ENCODE results near the gene ZNF628.

Gene ZNF628

DNA sequence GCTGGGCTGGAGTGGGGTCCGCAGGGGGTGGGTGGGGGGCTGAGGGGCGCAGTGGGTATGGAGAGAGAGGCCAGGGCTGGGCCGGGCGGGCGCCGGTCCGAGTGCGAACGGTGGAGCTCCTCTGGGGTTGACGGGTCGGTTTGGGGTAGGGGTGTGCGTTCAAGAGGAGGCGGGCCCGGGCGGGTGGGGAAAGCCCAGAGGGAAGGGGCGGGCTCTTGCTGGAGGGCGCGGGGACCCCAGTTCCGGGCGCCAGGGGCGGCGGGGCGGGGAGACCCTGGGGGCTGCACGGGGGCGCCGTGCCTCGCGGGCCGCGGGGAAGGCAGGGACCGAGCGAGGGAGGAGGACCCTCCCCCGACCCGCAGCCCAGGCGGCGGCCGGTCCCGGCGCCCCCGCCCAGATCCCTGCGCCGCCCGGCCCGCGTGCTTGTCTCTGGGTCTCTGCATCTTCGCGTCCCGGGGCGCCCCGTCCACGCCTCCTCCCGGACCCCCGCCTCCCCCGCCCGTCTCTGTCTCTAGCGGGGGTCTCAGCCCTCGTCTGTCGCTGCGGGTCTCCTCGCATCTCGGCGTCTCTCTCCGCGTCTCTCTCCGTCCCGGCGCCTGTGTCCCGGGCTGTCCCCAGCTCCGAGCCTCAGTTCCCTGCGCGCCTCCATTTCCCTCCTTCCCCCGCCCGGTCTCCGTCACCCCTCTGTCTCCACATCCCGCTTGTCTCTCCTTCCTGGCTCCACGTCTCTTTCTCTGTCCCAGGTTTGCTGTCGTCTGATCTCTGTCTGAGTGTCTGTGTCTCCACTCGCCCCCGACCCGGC lies 25.1 kb upstream of the ZNF628 start:
- DNase-seq: no peak

DNA sequence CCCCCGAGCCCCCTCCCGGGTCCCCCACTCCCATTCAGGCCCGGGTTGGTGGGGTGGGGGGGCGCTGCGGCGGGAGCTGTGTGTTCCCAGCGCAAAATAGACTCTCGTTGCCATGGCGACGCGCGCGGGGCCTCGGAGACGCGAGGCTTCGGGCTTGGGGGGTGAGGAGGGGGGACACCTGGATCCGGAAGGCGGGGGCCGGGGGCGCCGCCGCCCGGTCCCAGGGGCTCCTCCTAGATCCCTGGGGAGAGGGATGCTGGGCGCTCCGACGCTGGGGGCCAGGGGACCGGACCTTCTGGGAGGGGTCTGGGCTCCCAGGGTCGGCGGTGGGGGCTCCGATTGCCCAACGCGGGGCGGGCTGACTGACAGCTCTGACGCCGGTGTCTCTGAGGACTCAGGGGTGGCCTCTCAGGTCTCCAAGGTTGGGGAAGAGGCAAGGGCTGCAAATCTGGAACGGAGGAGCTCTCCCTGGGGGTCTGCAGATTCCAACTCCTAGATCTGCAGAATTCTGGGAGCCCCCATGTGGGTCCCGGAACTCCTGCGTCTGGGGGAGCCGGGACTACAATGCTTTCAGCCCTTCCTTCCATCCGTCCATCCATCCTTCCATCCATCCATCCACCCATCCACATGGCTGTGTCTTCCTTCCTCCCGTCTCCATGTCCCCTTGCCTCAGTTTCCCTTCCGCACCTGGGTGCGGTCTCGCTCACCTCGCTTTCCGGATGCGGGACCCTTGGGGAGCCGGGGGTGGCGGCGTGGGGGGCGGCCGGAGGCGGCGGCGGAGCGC lies 24.3 kb upstream of the ZNF628 start:
- peak; percentile 50 to 72 for DNase-seq

DNA sequence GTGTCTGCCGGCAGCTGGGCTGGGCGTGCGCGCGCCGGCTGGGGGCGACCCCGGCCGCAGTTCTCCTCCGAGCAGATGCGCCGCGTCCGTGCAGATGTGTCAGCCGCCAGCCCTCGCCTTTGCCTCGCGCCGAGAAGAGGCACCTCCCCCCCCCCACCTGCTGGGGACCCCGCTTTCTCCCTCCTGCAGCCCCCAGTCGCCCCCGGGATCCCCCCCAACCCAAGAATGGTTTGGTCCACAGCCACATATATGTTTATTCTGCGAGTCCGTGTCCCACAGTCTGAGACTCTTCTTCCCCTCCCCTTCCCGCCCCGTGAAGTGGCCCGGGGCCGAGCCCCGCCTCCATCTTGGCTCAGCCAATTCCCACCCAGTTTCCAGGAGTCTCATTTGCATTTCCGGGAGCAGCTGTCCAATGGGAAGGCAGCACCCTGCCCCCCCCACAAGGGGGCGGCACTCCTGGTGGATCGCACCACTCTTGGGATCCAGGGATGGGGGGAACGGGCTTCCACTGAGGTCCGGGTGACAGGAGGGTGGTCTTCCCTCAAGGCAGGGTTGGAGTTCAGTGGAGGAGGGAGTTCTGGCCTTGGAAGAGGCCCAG lies 23.6 kb upstream of the ZNF628 start:
- DNase-seq: peak; percentile 95 to 97

DNA sequence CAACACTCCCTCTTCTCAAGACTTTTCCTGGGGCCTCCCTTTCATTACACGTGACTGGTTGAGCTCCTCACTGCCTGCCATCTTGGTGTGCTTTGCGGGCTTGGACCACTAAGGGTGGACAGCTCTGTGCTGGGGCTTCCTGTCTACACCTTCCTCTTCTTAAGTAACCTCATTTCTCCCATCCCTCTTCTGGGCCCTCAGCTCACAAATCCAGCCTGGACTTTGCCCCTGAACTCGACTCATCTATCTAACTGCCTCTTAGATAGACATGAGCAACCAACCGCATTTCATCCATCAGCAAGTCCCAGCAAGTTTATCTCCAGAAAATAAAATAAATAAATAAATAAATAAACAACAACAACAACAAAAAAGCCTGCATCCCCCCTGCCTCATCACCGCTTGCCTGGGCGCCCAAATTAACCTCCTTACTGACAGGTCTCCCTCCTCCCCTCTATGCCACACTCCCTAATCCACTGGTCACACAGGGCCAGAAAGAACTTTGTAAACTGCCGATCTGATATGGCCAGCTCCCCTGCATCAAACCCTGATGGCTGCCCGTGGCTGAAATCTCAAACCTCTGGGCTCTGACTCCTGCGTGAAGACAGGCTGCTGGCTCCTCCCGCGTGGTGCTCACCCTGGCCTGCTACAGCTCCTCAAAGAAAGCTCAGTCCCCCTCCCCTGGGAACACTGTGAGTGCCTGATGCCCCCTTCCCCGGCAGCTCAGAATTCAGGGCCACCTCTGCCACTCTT lies 22.7 kb upstream of the ZNF628 start:
- no peak for DNase-seq

DNA sequence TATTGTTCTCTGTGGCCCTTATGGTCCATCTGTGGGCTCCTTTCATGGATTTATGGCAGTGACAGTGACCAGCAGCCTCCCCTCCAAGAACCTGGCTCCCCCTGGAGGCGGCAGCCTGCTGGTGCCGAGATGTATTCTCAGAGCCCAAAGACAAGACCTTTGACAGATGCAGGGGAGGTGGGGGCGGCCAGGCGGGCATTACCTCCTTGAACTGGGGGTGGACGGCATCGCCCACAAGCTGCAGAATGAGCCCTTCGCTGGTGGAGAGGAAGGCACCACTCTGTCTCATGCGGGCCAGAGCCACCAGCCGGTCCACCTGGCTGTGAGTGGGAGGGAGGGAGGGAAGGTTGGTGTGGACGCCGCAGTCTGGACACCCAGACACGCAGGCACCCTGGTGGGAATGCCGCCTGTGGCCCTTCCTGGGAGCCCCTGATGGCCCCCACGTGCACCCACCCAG lies 21.6 kb upstream of the ZNF628 start:
- peak; percentile 25 to 72 for DNase-seq

DNA sequence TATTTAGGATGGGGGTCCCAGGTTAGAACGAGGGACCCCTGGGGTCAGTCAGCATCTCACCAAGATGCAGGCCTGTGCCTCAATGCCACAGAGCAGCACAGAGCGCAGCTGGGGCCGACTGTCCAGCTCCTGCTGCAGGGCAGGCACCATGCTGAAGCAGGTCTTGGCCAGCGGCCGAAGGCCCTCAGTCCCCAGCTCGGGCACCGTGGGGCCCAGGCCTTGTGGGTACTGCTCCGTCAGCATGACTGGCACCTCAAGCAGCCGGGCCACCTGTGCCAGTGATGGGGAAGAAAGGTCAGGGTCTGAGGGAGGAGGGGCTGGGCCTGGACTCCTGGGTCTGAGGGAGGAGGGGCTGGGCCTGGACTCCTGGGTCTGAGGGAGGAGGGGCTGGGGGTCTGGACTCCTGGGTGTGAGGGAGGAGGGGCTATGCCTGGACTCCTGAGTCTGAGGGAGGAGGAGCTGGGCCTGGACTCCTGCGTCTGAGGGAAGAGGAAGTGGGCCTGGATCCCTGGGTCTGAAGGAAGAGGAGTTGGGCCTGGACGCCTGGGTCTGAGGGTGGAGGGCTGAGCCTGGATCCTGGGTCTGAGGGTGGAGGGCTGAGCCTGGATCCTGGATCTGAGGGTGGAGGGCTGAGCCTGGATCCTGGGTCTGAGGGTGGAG lies 20.7 kb upstream of the ZNF628 start:
- DNase-seq: no peak

DNA sequence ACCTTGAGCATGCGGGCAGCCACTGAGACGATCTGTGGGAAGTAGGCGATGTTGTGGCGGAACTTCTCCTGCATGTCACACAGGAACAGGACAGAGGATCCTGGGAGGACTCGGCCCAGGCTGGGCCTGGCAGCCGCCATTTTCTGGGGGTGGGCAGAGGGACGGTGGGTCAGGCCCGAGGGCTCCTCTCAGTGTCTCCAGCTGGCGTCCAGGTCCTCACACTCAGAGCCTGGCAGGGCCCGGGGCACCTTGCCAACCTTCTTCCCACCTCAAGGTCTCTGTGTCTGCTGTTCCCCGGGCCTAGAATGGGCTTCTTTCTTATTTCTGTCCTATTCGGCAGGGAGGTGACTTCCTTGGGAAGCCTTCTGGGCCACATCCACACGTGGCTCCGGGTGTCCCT lies 20.1 kb upstream of the ZNF628 start:
- no peak for DNase-seq

DNA sequence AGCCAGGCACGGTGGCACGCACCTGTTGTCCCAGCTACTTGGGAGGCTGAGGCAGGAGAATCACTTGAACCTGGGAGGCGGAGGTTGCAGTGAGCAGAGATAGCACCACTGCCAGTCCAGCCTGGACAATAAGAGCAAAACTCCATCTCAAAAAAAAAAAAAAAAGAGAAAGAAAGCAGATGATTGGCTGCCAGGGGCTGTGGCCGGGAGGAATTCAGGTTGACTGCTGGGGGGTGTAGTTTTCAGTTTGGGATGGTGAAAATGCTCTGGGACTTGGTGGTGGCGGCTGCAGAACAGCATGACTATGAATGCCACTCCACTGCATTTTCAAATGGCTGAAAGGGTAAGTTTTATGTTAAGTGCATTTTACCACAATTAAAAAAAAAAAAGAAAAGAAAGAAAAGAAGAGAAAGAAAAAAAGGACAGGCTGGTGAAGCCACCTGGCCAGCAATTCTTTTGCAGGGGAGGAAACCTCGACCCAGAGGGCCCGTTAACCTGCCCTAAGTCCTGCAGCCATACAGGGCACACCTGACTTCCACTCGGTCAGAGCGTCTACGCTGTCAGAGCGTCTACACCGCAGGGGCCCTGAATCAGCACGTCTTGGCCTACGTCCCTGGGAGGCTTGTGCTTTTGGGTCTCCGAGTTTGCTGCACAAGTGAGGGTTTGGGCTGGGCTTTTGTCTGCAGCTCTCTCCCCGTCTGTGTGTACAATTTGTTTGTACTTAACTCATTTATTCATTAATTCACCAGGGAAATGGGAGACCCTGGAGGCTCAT lies 18.5 kb upstream of the ZNF628 start:
- DNase-seq: no peak

DNA sequence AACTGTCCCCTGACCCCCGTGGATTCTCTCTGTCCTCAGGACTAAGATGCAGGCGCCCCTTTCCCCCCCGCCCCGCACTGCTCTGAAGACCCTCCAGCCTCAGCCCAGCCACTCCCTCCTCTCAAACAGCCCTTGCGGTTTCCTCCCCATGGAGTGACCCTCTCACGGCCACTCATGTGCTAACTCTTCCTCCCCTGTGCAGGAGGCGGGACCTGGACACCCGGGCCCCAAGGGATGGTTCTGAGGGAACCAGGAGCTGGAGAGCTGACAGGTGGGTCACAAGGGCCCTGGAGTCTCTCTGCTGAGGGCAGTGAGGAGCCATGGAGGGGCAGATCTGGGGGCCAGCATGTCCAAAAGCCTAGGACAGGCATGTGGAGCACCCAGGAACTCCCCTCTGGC lies 16.9 kb upstream of the ZNF628 start:
- DNase-seq: peak in 1 of 2 experiments; percentile 56

DNA sequence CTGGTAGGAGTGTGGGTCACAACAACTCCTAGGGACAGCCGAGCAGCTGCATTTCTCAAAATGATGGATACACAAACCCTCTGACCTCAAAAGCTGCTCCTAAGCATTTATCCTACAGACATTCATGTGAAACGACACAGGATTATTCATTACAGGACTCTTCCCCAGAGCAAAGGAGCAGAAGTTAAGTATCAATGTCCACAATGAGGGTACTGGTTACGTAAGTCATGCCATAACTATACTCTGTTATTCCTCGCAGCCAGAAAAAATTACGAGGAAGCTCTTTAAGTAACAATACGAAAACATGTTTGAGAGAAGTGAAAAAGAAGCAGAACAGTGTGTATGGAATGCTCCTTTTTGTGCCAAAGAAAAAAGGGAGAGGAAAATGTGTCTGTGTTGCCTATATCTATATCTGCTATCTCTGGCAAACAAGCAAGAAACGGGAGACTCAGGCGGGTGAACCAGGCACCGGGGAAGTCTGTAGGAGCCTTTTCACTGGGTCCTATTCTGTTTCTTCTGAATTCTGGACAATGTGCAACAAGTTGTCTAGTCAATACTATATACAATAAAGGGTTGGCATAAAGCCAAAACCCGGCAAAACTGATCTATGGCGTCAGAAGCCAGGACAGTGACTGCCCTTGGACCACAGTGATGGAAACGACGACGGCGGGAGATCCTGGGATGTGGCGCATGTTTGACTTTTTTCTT lies 16.3 kb upstream of the ZNF628 start:
- no peak for DNase-seq

DNA sequence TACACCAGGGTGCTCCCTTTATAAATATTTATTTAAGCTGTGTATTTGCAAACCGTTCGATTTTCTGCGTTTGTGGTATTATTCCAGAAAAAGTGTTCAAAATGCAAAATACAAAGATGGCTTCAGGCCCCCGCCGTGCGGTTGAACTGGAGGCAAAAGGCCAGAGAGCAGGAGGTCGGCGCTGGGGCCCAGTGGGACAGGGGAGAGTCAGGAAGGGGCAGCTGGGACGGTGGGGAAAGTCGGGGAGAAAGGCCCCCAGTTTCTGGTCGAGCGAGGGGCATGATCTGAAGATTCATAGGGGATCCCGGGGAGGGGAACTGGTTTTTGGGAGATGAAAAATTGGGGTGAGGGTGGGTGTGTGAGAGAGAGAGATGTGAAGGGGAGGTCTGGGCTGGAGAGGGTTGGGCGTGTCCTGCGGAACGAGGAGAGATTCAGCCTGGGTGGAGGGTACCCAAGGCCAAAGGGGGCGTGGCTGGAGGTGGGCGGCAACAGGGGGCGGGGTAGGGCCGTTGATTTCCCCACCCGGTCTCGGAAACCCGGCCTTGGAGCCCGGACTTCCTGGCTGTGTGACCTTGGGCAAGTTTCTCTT lies 15.7 kb upstream of the ZNF628 start:
- no peak for DNase-seq

DNA sequence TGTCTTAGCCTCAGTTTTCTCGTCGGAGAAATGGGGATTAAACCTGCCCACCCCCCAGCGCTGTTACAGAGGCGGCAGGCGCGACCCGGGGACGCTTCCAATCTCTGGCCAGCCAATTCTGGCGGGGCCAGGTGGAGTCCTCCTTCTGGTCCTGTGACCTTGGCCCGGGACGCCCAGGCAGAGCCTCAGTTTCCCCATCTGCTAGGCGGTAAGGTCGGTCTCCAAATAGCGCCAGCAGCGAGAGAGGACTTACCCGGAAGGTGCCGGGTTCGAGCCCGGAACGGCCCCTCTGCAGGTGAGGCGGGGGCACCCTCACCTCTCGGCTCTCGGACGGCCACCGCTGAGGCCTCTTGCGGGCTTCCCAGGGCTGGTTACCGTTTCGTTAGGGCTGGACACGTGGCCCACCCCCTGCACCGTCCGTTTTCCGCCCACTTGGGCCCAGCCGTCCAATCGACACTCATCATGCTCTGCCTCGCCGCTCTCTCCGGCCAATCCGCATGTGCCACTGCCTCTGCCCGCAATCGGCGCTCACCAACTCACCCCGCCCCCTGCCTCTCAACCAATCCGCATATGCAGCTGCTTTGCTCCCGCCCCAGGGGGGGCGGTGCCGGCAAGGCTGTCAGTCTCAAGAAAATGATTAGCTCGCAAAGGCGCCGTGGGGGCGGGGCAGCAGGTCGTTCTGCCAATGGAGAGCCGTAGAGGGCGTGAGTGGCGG lies 15.0 kb upstream of the ZNF628 start, which contains the start of gene ISOC2:
TSS of gene ISOC2 (minus strand) at position 384 of the 715 bp plus-strand sequence. CDS start 5,156 bp downstream, outside the sequence.
- DNase-seq: peak; percentile 80 to 93

DNA sequence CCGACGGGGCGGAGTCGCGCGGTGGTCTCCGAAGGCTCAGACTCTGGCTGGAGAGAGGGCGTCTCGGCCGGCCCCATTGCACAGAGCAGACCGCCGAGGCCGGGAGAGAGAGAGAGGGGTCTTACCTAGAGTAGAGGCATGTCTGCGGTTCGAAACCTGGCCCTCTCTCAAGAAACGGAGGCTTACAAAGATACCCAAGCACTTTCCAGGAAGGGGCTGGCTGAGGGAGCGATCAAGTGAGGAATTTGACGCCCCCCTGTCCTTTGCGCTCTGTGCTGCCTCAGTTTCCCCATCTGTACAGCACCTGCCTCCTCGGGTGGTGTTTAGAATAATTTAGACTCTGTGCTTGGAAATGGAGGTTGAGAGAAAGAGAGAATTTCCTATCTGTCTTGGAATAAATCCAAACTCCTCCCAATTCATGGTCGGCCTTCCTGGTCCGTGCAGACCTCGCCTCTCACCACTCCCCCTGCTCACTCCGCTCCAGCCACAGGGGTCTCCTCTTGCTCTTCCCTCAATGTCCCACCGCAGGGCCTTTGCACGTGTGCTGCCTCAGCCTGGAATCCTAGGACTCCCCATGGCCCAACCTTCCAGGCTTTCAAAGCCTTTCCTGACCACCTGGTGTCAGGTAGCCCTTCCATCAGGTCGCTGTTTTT lies 14.3 kb upstream of the ZNF628 start:
- DNase-seq: no peak

DNA sequence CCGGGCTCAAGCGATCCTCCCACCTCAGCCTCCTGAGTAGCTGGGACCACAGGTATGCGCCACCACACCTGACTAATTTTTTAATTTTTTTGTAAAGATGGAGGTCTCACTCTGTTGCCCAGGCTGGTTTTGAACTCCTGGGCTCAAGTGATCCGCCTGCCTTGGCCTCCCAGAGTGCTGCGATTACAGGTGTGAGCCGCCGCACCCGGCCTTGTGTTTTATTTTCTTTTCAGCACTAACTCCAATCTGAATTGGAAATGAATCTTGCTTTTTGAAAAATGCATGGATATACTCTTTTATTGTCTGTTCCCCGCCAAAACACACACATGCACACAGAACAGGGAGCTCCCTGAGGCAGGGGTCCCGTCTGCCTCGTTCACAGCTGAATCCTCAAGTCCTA lies 13.7 kb upstream of the ZNF628 start:
- DNase-seq: no peak

DNA sequence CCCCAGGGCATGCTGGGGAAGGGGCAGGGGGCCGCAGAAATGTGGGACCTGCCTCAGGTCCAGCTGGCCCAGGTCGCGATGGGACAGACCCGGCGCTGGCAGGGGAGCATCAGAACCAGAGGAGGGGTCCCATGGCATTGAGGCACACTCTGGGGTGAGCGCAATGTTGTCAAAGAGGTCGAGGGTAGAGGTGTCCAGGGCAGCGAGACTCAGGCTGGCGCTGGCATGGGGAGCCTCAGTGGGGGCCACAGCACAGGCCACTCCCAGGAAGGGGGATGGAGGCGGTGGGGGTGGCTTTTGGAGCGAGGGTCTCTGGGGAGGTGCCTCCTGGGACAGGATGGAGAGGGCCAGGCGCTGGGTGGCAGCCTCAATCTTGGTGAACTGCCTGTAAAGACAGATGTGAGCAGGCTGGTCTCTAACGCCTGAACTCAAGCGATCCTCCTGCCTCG lies 12.8 kb upstream of the ZNF628 start:
- DNase-seq: no peak

DNA sequence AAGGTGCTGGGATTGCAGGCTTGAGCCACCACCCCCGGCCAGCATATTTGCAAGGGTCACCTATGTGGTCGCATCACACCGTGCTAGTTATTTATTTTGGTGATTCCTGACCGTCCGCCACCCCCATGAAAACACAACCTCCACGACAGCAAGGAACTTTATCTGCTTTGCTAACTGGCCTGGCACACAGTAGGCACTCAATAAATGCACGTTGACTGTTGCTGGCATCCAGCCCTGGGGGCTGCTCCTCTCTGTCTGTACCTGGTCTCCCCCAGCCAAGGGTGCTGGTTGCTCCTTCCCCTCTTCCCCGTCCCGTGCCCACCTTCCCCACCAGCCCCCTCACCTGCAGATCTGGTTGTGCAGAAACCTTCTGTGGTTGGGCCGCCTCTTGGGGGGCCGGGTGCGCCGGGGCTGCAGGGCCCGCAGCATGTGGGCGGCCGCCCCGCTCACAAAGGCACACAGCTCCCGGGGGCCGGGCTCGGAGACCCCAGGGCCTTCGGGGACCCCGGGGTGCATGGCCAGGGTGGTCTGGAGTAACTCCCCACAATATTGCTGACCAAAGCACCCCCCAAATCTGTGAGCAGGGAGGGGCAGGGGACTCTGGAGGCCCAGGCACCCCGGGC lies 12.3 kb upstream of the ZNF628 start:
- no peak for DNase-seq

DNA sequence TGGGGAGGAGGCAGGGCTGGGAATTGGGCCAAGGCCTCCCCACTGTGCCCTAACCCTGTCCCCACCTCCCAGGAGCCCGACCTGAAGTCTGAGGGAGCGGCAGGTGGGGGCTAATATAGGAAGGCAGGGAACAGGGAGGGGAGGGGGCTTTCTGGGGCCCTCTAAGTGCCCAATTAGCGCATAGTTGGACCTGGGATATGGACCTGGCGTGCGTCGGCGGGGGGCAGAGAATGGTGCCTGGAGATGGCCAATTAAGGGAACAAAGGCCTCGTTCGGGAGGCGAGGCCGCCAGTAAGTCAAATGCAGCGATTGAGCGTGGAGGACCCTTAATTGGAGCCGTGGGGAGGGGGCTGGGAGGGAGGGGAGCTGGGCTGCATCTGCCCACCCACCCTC lies 11.8 kb upstream of the ZNF628 start, which contains the start of gene C19orf85:
TSS of gene C19orf85 (minus strand) at position 90 of the 393 bp plus-strand sequence. CDS start 197 bp downstream, outside the sequence.
- no peak for DNase-seq

DNA sequence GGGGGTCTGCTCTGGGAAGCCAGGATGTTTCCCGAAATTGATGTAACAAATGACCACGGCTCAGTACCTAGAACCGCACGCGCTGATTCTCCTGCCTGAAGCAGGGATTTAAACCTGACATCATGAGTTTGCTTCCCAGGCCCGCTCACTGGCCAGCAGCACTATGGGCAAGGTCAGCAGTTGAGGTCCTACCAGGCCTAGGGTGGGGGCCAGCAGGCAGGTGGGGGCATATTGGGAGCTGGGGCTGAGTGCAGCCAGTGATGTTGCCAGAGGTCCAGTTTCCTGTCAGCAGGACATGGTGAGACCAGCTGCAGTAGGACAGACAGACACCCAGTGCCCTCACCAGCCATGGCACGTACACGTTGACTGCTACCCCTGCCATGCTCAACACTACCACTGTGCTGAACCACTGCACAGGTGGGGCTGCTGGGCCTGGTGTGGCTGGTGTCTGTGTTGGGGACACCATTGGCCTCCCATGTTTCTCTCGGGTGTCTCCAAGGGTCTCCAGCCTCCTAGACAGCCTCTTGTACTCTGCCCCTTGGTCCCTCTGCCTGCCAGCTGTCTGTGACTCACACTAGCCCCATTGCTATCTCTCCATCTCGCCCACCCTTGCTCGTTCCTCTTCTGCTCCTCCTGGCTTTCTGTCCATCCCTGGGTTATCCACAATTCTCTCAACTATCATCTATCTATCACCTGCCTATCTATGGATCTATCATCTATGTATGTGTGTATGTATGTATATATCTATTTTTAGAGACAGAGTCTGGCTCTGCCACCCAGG lies 10.8 kb upstream of the ZNF628 start:
- DNase-seq: no peak

Data from NCI-H524 (cell line).